CD14-positive monocyte (primary cell): ENCODE data around the gene HIPK1. TPM values are rescaled to one million over a fixed set of nuclear protein-coding genes. Genes with fewer than 3 reads are reported as not detected.

Source experiments
- DNase-seq, 3 donors: peaks; one replicate each; pipeline ENCODE4 v3.0.0-alpha.2; 2011 to 2022
- H2AFZ ChIP-seq: 2 replicates; pipeline ENCODE4 v1.6.0; 2012; ENCODE audit warnings: mild to moderate bottlenecking, low read depth, low read length, inconsistent platforms; ENCODE audit not compliant: insufficient read depth, poor library complexity, severe bottlenecking
- H3K27ac ChIP-seq, 2 donors: 1 replicate in 1 of 2; 2 replicates in 1 of 2; pipeline ENCODE4 v1.5.1; 2012 to 2013; ENCODE audit warnings: low read length in 2 of 2, control low read depth in 1 of 2, inconsistent platforms in 1 of 2, low read depth in 1 of 2, mild to moderate bottlenecking in 1 of 2
- H3K27me3 ChIP-seq, 2 donors: one replicate each; pipeline versions ENCODE4 v1.6.0 to v1.6.1; 2011 to 2013; ENCODE audit warnings: low read length in 2 of 2; ENCODE audit not compliant: control insufficient read depth in 2 of 2, insufficient read depth in 2 of 2
- H3K36me3 ChIP-seq, 2 donors: replicated peaks in 1 of 2; 1 replicate in 1 of 2; 2 replicates in 1 of 2; pipeline versions ENCODE4 v1.5.1 to v1.6.1; 2012 to 2013; ENCODE audit warnings: low read length in 2 of 2, control low read depth in 1 of 2, inconsistent platforms in 1 of 2, mild to moderate bottlenecking in 1 of 2; ENCODE audit not compliant: insufficient read depth in 2 of 2, control insufficient read depth in 1 of 2
- H3K4me1 ChIP-seq, 2 donors: 1 replicate in 1 of 2; 2 replicates in 1 of 2; pipeline versions ENCODE4 v1.5.1 to v1.6.1; 2012 to 2013; ENCODE audit warnings: low read length in 2 of 2, control low read depth in 1 of 2, inconsistent platforms in 1 of 2, mild to moderate bottlenecking in 1 of 2, moderate library complexity in 1 of 2; ENCODE audit not compliant: insufficient read depth in 2 of 2, control insufficient read depth in 1 of 2
- H3K4me2 ChIP-seq: replicated peaks from 2 replicates; pipeline ENCODE3; 2012; ENCODE audit warnings: low read length, moderate library complexity, mild to moderate bottlenecking; ENCODE audit not compliant: poor library complexity, severe bottlenecking; ENCODE audit errors: extremely low read depth
- H3K4me3 ChIP-seq, 3 experiments: fragments of 200-600 bp in 1 of 3; sonication (generic) in 1 of 3; replicated peaks in 1 of 3; 1 replicate in 2 of 3; 2 replicates in 1 of 3; pipeline ENCODE4 v1.5.1; 2011 to 2013; ENCODE audit warnings: low read length in 3 of 3, mild to moderate bottlenecking in 3 of 3, control low read depth in 2 of 3, low read depth in 2 of 3, inconsistent platforms in 1 of 3, moderate library complexity in 1 of 3
- H3K79me2 ChIP-seq: 2 replicates; pipeline ENCODE4 v1.6.0; 2012; ENCODE audit warnings: mild to moderate bottlenecking, control low read depth, inconsistent platforms, low read length, moderate library complexity; ENCODE audit not compliant: insufficient read depth
- H3K9ac ChIP-seq: 2 replicates; pipeline ENCODE4 v1.6.0; 2017; ENCODE audit warnings: low read length, mild to moderate bottlenecking; ENCODE audit not compliant: insufficient read depth, poor library complexity, severe bottlenecking
- H3K9me3 ChIP-seq, 2 donors: replicated peaks in 1 of 2; 1 replicate in 1 of 2; 2 replicates in 1 of 2; pipeline versions ENCODE4 v1.5.1 to v1.6.1; 2012 to 2013; ENCODE audit warnings: low read length in 2 of 2, control low read depth in 1 of 2; ENCODE audit not compliant: control insufficient read depth in 1 of 2, insufficient read depth in 1 of 2
- H4K20me1 ChIP-seq: 2 replicates; pipeline ENCODE4 v1.6.0; 2012; ENCODE audit warnings: mild to moderate bottlenecking, low read length, control low read depth, moderate library complexity; ENCODE audit not compliant: insufficient read depth
- H3K27ac Mint-ChIP-seq, 7 donors: one replicate each; pipeline ENCODE4 v1.8.0; 2020; ENCODE audit warnings: mild to moderate bottlenecking in 7 of 7, mixed read lengths in 7 of 7, moderate library complexity in 6 of 7, inconsistent platforms in 2 of 7
- H3K27me3 Mint-ChIP-seq, 3 donors: one replicate each; pipeline ENCODE4 v1.8.0; 2021 to 2022; ENCODE audit warnings: low read depth in 3 of 3, mild to moderate bottlenecking in 3 of 3, mixed read lengths in 3 of 3, moderate library complexity in 3 of 3, inconsistent platforms in 1 of 3
- H3K36me3 Mint-ChIP-seq, 2 donors: one replicate each; pipeline ENCODE4 v1.8.0; 2020; ENCODE audit warnings: mixed read lengths in 2 of 2, inconsistent platforms in 1 of 2, mild to moderate bottlenecking in 1 of 2
- H3K4me1 Mint-ChIP-seq: one replicate; pipeline ENCODE4 v1.8.0; 2020; ENCODE audit warnings: mild to moderate bottlenecking, mixed read lengths
- H3K4me3 Mint-ChIP-seq, 2 donors: one replicate each; pipeline ENCODE4 v1.8.0; 2020; ENCODE audit warnings: mild to moderate bottlenecking in 2 of 2, mixed read lengths in 2 of 2, moderate library complexity in 1 of 2
- H3K9me3 Mint-ChIP-seq, 7 donors: one replicate each; pipeline ENCODE4 v1.8.0; 2020 to 2022; ENCODE audit warnings: mixed read lengths in 7 of 7, mild to moderate bottlenecking in 6 of 7, moderate library complexity in 6 of 7, inconsistent platforms in 2 of 7
- CTCF ChIP-seq: fragments of 200-600 bp; IDR thresholded peaks from one replicate; pipeline ENCODE4 v1.8.0; 2022; ENCODE audit warnings: antibody characterized with exemption, mild to moderate bottlenecking
- WGBS: methylation state at CpG from one replicate; pipeline ENCODE4 v1.1.5; 2013; ENCODE audit warnings: missing lambda C conversion rate; ENCODE audit not compliant: insufficient coverage; 5-methylcytosine and 5-hydroxymethylcytosine counted together
- intact Hi-C, 2 donors: fragments of 100-400 bp; cut with micrococcal nuclease; formaldehyde crosslinking; loops; one replicate each; pipeline versions ENCODE4 v1.15.0 to v1.15.1; 2023
- polyA plus RNA-seq, 3 donors: library from polyadenylated mRNA; depleted of rRNA in 1 of 3; unstranded in 2 of 3; stranded (reverse) in 1 of 3; fragments of 300-500 nt in 2 of 3; fragments of >200 nt in 1 of 3; fragmentation: Illumina TruSeq in 2 of 3; gene quantifications; 1 replicate in 2 of 3; 2 replicates in 1 of 3; pipeline ENCODE4 v1.2.3, GENCODE V29; 2012 to 2021

Gene HIPK1
- polyA plus RNA-seq, 3 donors: 10.1 to 57.2 (median 14.8) TPM

GRCh38 chr1:113999799-114000198, 70.7 kb downstream of the HIPK1 start:
- Histone ChIP-seq H3K4me3 (no peak overlapping the region), H2AFZ (no peak overlapping the region), H3K36me3 (no peaks in the 10 kb centered on the region), H4K20me1 (no peaks in the 10 kb centered on the region), H3K9me3 (peaks cover 9 to 11% of the 10 kb centered on the region in 2 donors), H3K4me2 (no peak overlapping the region), H3K27ac (no peak overlapping the region), H3K4me1 (no peaks in the 10 kb centered on the region), H3K9ac (no peak overlapping the region), H3K79me2 (no peaks in the 10 kb centered on the region), H3K27me3 (no peaks in the 10 kb centered on the region)
- Mint-ChIP-seq H3K36me3 (no peaks in the 10 kb centered on the region), H3K27ac (no peak overlapping the region), H3K4me1 (peaks cover 19% of the 10 kb centered on the region), H3K4me3 (no peak overlapping the region), H3K9me3 (peaks cover 9 to 19% (median 14%) of the 10 kb centered on the region in 7 donors), H3K27me3 (peaks cover 5 to 14% (median 8%) of the 10 kb centered on the region in 3 donors)
- intact Hi-C loops: no loop called here
- WGBS: no CpG with 5 or more reads among the region's 2 CpGs
- no peak for DNase-seq
- no peak for TF ChIP-seq CTCF

DNA sequence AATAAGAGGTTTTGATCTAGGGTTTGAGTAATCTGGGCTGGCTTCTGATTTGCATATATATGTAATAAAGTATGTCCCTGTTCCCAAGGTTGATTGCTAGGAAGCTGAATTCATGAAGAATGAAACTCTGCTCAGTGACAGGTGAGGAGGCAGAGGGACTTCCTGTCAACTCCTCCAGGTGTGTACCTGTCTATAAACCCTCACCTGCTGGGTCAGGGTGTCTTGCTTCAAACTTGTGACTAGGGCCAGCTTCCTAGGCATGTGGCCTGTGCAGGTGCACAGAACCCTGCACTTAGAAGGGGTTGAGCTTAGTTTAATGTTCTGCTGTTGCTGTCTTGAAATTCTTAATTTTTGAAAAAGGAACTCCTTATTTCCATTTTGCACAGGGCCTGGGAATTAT, 71.3 kb downstream of the HIPK1 start:
- Histone ChIP-seq H4K20me1 (no peaks in the 10 kb centered on the region), H3K36me3 (no peaks in the 10 kb centered on the region), H3K4me2 (no peak overlapping the region), H2AFZ (no peak overlapping the region), H3K9me3 (peaks cover 3 to 6% of the 10 kb centered on the region in 2 donors), H3K4me1 (no peaks in the 10 kb centered on the region), H3K27me3 (no peaks in the 10 kb centered on the region), H3K9ac (no peak overlapping the region), H3K79me2 (no peaks in the 10 kb centered on the region), H3K4me3 (no peak overlapping the region), H3K27ac (no peak overlapping the region)
- H3K4me3 Mint-ChIP-seq: no peak overlapping the region
- no peak overlapping the region for H3K27ac Mint-ChIP-seq
- DNase-seq: no peak
- peaks cover 4 to 14% (median 9%) of the 10 kb centered on the region in 7 donors for H3K9me3 Mint-ChIP-seq
- H3K27me3 Mint-ChIP-seq: peaks cover 5 to 14% (median 8%) of the 10 kb centered on the region in 3 donors
- intact Hi-C loops: no loop called here
- no peaks in the 10 kb centered on the region for H3K36me3 Mint-ChIP-seq
- H3K4me1 Mint-ChIP-seq: peaks cover 19% of the 10 kb centered on the region
- no peak for TF ChIP-seq CTCF
